Measurements from ENCODE around the gene COL6A5.

COL6A5 gene

DNA sequence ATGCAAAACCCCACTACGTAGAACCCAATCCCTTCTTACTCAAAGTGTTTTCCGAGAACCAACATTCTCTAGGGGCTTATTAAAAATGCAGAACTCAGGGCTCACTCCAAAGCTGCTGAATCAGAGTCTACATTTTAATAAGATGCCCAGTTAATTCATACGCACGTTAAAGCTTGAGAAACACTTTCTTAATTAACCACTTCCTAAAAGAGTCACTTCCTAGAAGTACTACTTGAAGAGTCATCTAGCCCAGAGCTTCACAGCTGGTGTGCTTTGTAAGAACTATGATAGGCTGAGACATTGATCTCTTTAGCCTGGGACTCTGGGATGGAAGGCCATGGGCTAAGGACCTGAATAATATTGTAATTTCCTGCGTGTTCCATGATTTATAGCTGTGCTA is 9.0 kb downstream of the COL6A5 start:
- ChIA-PET POLR2A (no interaction called here), CTCF (no interaction called here)
- TF ChIP-seq, protein P1, sequence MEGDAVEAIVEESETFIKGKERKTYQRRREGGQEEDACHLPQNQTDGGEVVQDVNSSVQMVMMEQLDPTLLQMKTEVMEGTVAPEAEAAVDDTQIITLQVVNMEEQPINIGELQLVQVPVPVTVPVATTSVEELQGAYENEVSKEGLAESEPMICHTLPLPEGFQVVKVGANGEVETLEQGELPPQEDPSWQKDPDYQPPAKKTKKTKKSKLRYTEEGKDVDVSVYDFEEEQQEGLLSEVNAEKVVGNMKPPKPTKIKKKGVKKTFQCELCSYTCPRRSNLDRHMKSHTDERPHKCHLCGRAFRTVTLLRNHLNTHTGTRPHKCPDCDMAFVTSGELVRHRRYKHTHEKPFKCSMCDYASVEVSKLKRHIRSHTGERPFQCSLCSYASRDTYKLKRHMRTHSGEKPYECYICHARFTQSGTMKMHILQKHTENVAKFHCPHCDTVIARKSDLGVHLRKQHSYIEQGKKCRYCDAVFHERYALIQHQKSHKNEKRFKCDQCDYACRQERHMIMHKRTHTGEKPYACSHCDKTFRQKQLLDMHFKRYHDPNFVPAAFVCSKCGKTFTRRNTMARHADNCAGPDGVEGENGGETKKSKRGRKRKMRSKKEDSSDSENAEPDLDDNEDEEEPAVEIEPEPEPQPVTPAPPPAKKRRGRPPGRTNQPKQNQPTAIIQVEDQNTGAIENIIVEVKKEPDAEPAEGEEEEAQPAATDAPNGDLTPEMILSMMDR (IDR thresholded peaks at IDR 0.05; ENCODE audit: control extremely low read depth, extremely low read depth, low read depth, missing control alignments), result no peak
- DNase-seq (ENCODE audit: extremely low spot score), result no peak

DNA sequence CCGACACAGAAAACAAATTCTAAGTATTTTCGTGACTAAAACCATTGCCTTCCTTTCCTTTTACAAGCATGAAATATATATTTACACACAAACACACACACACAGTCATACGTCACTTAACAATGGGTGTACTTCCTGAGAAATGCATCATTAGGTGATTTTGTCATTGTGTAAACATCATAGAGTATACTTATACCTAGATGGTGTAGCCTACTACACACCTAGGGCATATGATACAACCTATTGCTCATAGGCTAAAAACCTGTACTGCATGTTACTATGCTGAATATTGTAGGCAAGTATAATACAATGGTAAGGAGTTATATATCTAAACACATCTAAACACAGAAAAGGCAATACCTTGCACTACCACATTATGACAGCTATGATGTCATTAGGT is 28.6 kb downstream of the COL6A5 start:
- POLR2A ChIA-PET, result no interaction called here
- no peak for DNase-seq (ENCODE audit: extremely low spot score)
- TF ChIP-seq, protein P1 (IDR thresholded peaks at IDR 0.05; ENCODE audit: control extremely low read depth, extremely low read depth, low read depth, missing control alignments), result no peak
- CTCF ChIA-PET, result no interaction called here

DNA sequence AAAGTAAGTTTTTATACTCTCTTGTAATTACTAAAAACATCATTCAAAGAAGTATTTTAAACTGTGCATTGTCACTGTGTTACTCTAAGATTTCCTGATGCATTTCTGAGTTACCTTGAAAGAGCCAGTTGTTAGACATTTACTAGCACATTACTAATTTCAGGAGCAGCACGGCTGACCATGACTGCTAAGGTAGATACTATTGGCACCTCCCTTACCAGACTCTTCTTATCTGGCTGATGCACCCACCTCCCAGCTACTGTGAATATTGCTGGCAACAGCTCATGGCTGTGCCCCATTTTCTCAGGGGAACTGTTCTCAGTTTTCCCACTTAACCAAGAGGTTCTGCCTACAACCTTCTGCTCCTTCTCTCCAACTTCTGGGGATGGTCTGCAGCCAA is 29.4 kb downstream of the COL6A5 start:
- TF ChIP-seq, protein P1 (IDR thresholded peaks at IDR 0.05; ENCODE audit: control extremely low read depth, extremely low read depth, low read depth, missing control alignments), result no peak
- CTCF ChIA-PET, result no interaction called here
- DNase-seq (ENCODE audit: extremely low spot score), result no peak
- POLR2A ChIA-PET, result no interaction called here

DNA sequence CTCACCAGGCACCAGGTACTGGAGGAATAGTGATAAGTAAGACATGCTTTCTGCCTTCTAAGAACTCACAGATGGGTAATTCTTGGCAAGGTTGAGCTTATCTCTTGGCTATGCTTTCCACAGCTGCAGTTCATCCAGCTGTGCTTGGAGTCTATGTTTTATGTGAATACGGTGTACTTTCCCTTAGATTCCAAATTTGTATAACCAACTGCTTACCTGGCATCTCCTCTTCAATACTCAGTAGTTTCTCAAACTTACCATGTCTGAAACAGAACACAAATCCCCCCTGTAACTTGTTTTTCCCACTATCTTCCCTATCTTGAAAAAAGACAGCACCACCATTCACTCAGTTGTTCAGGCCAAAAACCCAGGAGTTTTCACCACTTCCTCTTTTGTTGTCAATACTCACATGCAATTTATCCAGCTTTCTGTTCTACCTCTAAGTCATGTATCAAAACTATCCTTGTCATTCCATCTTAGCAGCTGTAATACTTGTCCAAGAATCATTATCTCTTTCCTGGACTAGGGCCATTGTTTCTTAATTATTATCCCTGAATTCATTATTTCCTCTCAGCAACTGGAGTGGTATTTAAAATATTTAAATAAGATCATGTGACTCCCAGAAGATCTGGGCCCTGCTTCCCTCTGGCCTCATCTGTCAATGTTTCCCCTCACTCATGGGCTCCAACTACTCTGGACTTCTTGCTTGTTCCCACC is 32.6 kb downstream of the COL6A5 start:
- POLR2A ChIA-PET, result no interaction called here
- DNase-seq (ENCODE audit: extremely low spot score), result no peak
- CTCF ChIA-PET, result no interaction called here
- TF ChIP-seq, protein P1 (IDR thresholded peaks at IDR 0.05; ENCODE audit: control extremely low read depth, extremely low read depth, low read depth, missing control alignments), result no peak

DNA sequence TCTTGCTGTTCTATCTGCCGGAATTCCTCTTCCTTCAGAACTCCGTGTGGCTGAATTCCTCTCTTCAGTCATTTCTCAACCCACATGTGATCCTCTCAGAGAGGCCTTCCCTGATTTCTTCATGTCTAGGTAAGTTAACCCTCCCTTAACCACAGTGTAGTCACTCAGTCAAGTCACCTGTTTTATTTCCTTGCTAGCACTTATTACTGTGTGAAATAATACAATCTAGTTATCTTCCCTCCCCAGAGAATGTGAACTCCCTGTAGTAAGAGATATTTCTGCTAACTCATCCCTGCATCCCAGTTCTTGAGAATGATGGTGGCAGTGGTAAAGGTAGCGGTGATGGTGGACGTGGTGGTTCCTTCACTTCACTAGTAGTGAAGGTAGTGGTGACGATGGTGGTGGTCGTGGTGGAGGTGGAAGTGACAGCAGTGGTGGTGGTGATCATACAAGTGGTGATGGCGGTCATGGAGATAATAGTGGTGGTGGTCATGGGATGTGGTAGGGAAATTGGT is 33.3 kb downstream of the COL6A5 start:
- POLR2A ChIA-PET, result no interaction called here
- DNase-seq (ENCODE audit: extremely low spot score), result no peak
- CTCF ChIA-PET, result no interaction called here
- TF ChIP-seq, protein P1 (IDR thresholded peaks at IDR 0.05; ENCODE audit: control extremely low read depth, extremely low read depth, low read depth, missing control alignments), result no peak

DNA sequence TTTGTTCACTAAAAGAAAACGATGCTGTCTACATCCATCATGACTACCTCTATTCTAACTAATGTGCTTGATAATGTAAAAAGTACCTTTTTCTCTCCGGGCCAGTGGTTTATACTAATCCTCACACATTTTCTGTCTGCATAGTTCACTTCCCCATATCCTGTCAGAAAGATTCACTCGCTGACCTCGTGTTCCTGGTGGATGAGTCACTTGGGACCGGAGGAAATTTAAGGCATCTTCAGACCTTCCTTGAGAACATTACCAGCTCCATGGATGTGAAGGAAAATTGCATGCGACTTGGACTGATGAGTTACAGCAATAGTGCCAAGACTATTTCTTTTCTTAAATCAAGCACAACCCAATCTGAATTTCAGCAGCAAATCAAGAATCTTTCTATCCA is 33.8 kb downstream of the COL6A5 start:
- TF ChIP-seq, protein P1 (IDR thresholded peaks at IDR 0.05; ENCODE audit: control extremely low read depth, extremely low read depth, low read depth, missing control alignments), result no peak
- ChIA-PET POLR2A (no interaction called here), CTCF (no interaction called here)
- DNase-seq (ENCODE audit: extremely low spot score), result no peak
